Activated CD8-positive, alpha-beta T cell treated with anti-CD3 and anti-CD28 coated beads for 36 hours (primary cell): ENCODE measurements around the gene BCHE. TPM values are rescaled to one million over a fixed set of nuclear protein-coding genes. Genes with fewer than 3 reads are reported as not detected.

Experiments
- ATAC-seq: fragments of 200-7000 bp; cut with Tn5 transposase; one replicate; pipeline ENCODE4 v1.10.0; 2021; ENCODE audit warnings: mild to moderate bottlenecking, moderate library complexity
- CTCF ChIA-PET: fragments of 350-600 bp; sonication (Branson Sonifier 250); formaldehyde crosslinking; loops from one replicate; lab custom pipeline; 2021; ENCODE audit warnings: antibody characterized with exemption; lab: Charles Lee
- POLR2A ChIA-PET: fragments of 350-600 bp; sonication (Branson Sonifier 250); formaldehyde crosslinking; loops from one replicate; lab custom pipeline; 2021; ENCODE audit warnings: antibody characterized with exemption; lab: Charles Lee
- DNase-seq: peaks from one replicate; pipeline ENCODE4 v3.0.0-alpha.2; 2020
- H3K27ac Mint-ChIP-seq: one replicate; pipeline ENCODE4 v1.8.0; 2021; ENCODE audit warnings: mild to moderate bottlenecking, mixed read lengths
- H3K27me3 Mint-ChIP-seq: one replicate; pipeline ENCODE4 v1.8.0; 2021; ENCODE audit warnings: mixed read lengths
- H3K36me3 Mint-ChIP-seq: one replicate; pipeline ENCODE4 v1.8.0; 2021; ENCODE audit warnings: low read depth, mixed read lengths
- H3K4me1 Mint-ChIP-seq: one replicate; pipeline ENCODE4 v1.8.0; 2021; ENCODE audit warnings: low read depth, mixed read lengths
- H3K4me3 Mint-ChIP-seq: one replicate; pipeline ENCODE4 v1.8.0; 2021; ENCODE audit warnings: mild to moderate bottlenecking, moderate library complexity, mixed read lengths
- H3K9me3 Mint-ChIP-seq: one replicate; pipeline ENCODE4 v1.8.0; 2021; ENCODE audit warnings: mixed read lengths
- CTCF ChIP-seq: fragments of 200-600 bp; IDR thresholded peaks from one replicate; pipeline ENCODE4 v1.8.0; 2022; ENCODE audit warnings: antibody characterized with exemption, mild to moderate bottlenecking
- intact Hi-C: fragments of 100-400 bp; cut with micrococcal nuclease; formaldehyde crosslinking; loops from one replicate; pipeline ENCODE4 v1.10.0; 2022
- total RNA-seq, 2 experiments: library from RNA; stranded (reverse); gene quantifications; one replicate each; pipeline ENCODE4 v1.2.3, GENCODE V29; 2021

BCHE gene
- total RNA-seq, 2 experiments from 2014 or later, result not detected

GRCh38 chr3:165805946-165806561, 31.2 kb downstream of the BCHE start:
- intact Hi-C loops, result no loop called here
- Mint-ChIP-seq H3K9me3 (peaks cover 12% of the 10 kb centered on the region), H3K4me1 (no peaks in the 10 kb centered on the region), H3K36me3 (no peaks in the 10 kb centered on the region), H3K27ac (no peak overlapping the region), H3K4me3 (no peak overlapping the region), H3K27me3 (no peaks in the 10 kb centered on the region)
- no peak for DNase-seq
- no peak for ATAC-seq
- TF ChIP-seq CTCF, result no peak
- ChIA-PET CTCF (no interaction called here), POLR2A (no interaction called here)

- no peak overlapping the region for H3K4me3 Mint-ChIP-seq
- no peak overlapping the region for H3K27ac Mint-ChIP-seq
- POLR2A ChIA-PET, result no interaction called here
- CTCF ChIA-PET, result no interaction called here
- peaks cover 7% of the 10 kb centered on the region for H3K9me3 Mint-ChIP-seq
- TF ChIP-seq CTCF, result no peak
- no peaks in the 10 kb centered on the region for H3K27me3 Mint-ChIP-seq
- no peak for ATAC-seq
- intact Hi-C loops, result no loop called here
- no peaks in the 10 kb centered on the region for H3K4me1 Mint-ChIP-seq
- no peaks in the 10 kb centered on the region for H3K36me3 Mint-ChIP-seq
- DNase-seq, result no peak
These were observed 33.8 kb downstream of the BCHE start for GRCh38 chr3:165803471-165803870.

GRCh38 chr3:165800970-165801369, 36.3 kb downstream of the BCHE start:
- H3K4me1 Mint-ChIP-seq, result no peaks in the 10 kb centered on the region
- ChIA-PET CTCF (no interaction called here), POLR2A (no interaction called here)
- no peak for ATAC-seq
- H3K27me3 Mint-ChIP-seq, result no peaks in the 10 kb centered on the region
- H3K4me3 Mint-ChIP-seq, result no peak overlapping the region
- H3K36me3 Mint-ChIP-seq, result no peaks in the 10 kb centered on the region
- DNase-seq, result no peak
- intact Hi-C loops, result no loop called here
- no peak for TF ChIP-seq CTCF
- H3K9me3 Mint-ChIP-seq, result peaks cover 9% of the 10 kb centered on the region
- H3K27ac Mint-ChIP-seq, result no peak overlapping the region

GRCh38 chr3:165799026-165799425, 38.2 kb downstream of the BCHE start:
- no peak for TF ChIP-seq CTCF
- intact Hi-C loops, result no loop called here
- ChIA-PET CTCF (no interaction called here), POLR2A (no interaction called here)
- Mint-ChIP-seq H3K9me3 (peaks cover 9% of the 10 kb centered on the region), H3K4me3 (no peak overlapping the region), H3K36me3 (no peaks in the 10 kb centered on the region), H3K27ac (no peak overlapping the region), H3K27me3 (no peaks in the 10 kb centered on the region), H3K4me1 (no peaks in the 10 kb centered on the region)
- DNase-seq, result no peak
- no peak for ATAC-seq

GRCh38 chr3:165797551-165797950, 39.7 kb downstream of the BCHE start:
- intact Hi-C loops, result no loop called here
- POLR2A ChIA-PET, result no interaction called here
- H3K27me3 Mint-ChIP-seq, result no peaks in the 10 kb centered on the region
- H3K4me3 Mint-ChIP-seq, result no peak overlapping the region
- TF ChIP-seq CTCF, result no peak
- no peak for DNase-seq
- no peak overlapping the region for H3K27ac Mint-ChIP-seq
- ATAC-seq, result no peak
- CTCF ChIA-PET, result no interaction called here
- H3K9me3 Mint-ChIP-seq, result peaks cover 11% of the 10 kb centered on the region
- no peaks in the 10 kb centered on the region for H3K4me1 Mint-ChIP-seq
- no peaks in the 10 kb centered on the region for H3K36me3 Mint-ChIP-seq
